Panc1 (cell line): ENCODE measurements around the gene S100A2.

Experiments
- POLR2AphosphoS5 ChIP-seq: IDR thresholded peaks from 2 replicates; pipeline ENCODE4 v1.6.1; 2012; ENCODE audit warnings: mild to moderate bottlenecking, low read depth, low read length, moderate library complexity
- SIN3A ChIP-seq: IDR thresholded peaks from 2 replicates; pipeline ENCODE4 v1.6.1; 2012; ENCODE audit warnings: low read depth, mild to moderate bottlenecking, low read length, moderate library complexity, borderline replicate concordance; ENCODE audit not compliant: insufficient read depth
- TF ChIP-seq, protein P1 (sequence below): fragments of 450-650 bp; IDR thresholded peaks from 2 replicates; pipeline ENCODE4 v1.5.1; 2017; ENCODE audit warnings: mild to moderate bottlenecking

GRCh38 chr1:153577624-153578051 is 12.0 kb upstream of the S100A2 start:
- TF ChIP-seq, protein P1, sequence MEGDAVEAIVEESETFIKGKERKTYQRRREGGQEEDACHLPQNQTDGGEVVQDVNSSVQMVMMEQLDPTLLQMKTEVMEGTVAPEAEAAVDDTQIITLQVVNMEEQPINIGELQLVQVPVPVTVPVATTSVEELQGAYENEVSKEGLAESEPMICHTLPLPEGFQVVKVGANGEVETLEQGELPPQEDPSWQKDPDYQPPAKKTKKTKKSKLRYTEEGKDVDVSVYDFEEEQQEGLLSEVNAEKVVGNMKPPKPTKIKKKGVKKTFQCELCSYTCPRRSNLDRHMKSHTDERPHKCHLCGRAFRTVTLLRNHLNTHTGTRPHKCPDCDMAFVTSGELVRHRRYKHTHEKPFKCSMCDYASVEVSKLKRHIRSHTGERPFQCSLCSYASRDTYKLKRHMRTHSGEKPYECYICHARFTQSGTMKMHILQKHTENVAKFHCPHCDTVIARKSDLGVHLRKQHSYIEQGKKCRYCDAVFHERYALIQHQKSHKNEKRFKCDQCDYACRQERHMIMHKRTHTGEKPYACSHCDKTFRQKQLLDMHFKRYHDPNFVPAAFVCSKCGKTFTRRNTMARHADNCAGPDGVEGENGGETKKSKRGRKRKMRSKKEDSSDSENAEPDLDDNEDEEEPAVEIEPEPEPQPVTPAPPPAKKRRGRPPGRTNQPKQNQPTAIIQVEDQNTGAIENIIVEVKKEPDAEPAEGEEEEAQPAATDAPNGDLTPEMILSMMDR, result no peak
- TF ChIP-seq POLR2AphosphoS5, result no peak
- no peak for TF ChIP-seq SIN3A
